GDM1 (cell line): ENCODE results near the gene EEFSEC.

ENCODE experiments used
- DNase-seq: peaks from one replicate; lab custom pipeline; 2025; lab: John Stamatoyannopoulos, UW

EEFSEC gene

GRCh38 chr3:128185630-128186447, 32.6 kb downstream of the EEFSEC start:
- DNase-seq: no peak

- no peak for DNase-seq
These were observed 34.2 kb downstream of the EEFSEC start for GRCh38 chr3:128187495-128187894.

DNA sequence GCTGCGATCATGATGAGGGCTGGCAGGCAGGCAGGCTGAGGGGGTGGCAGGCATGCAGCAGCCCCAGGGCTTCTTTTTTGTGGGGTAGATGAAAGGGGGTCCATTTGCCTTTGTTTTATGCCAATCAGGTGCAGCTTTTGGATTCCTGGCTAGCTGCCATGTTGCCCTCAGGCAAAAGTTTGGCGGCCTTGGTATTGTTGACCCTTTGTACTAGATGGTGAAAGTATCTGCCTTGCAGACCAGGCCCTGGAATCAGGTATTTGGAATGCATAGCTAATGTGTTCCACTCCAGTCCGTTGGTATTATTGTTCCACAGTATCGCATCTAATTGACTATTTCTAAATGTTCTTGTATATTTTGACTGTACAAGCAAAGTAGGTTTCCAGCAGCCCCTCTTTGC, 35.0 kb downstream of the EEFSEC start:
- DNase-seq: no peak

DNA sequence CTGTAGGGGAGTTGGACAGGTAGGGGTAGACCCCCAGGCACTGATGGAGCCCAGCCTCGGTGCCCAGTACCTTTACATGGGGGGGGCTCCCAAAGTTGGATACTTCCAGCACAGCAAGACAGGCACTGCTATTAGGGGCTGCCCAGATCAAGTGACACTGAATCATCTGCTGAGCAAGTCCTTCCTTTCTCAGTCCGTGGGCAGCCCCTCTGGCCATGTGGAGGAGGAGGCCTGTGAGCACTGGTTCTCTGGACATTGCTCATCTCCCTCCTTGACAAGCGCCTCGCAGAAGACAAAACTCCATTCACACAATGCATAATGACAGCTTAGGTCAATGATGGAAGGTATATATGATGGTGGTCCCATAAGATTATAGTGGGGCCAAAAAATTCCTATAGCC, 35.7 kb downstream of the EEFSEC start:
- DNase-seq: no peak

DNA sequence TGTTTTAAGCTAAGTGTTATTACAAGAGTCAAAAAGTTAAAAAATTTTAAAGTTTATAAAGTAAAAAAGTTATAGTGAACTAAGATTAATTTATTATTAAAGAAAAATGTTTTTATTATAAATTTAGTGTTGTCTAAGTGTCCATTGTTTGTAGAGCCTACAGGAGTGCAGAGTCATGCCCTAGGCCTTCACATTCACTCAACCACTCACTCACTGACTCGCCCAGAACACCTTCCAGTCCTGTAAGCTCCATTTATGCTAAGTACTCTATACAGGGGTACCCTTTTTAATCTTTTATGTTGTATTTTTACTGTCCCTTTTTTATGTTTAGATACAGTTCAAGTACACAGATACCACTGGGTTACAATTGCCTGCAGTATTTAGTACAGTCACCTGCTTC, 37.2 kb downstream of the EEFSEC start:
- no peak for DNase-seq

- DNase-seq: no peak
These were observed 38.9 kb downstream of the EEFSEC start for GRCh38 chr3:128192131-128192530.

DNA sequence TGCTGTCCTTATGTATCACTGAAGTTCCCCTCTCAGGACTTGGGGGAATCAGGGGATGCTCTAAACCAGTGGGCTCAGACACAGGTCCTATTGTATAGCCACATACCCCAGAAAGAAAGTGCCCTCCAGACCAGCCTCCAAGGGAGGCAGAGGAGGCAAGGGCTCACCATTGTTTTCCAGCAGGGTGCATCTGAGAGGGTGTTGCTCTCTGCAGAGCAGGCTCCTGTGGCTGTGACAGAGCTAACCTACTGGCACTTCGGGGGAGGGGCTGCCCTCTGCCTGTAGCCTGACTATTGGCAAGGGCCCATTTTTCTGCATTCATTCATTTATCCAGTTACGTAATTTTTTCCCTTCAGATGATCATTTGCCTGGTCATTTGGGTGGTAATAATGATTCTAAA, 39.9 kb downstream of the EEFSEC start:
- no peak for DNase-seq

- DNase-seq: no peak
These were observed 41.6 kb downstream of the EEFSEC start for GRCh38 chr3:128194843-128195242.

DNA sequence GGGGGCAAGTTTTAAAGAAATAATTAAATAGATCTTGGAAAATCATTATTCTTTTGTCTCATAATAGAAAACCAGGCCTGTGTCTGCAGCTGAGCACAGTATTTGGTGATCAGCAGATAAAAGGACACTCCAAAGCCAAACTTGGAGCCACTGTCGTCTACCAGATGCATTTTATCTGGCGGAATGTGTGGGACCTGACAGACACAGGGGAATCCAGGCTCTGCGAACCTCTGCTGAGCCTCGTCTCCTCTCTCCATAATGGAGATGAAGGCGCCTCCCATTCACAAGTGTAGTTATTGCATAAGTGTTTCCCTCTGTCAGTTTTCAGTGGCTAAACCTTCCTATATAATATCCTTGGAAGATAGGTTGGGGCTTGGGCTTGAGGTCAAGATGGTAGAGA, 42.1 kb downstream of the EEFSEC start:
- no peak for DNase-seq

- no peak for DNase-seq
These were observed 42.5 kb downstream of the EEFSEC start for GRCh38 chr3:128195802-128196201.

- no peak for DNase-seq
These were observed 43.4 kb downstream of the EEFSEC start for GRCh38 chr3:128196647-128197046.

- DNase-seq: no peak
These were observed 44.6 kb downstream of the EEFSEC start for GRCh38 chr3:128197855-128198254.

GRCh38 chr3:128198313-128198712, 45.0 kb downstream of the EEFSEC start:
- DNase-seq: no peak

GRCh38 chr3:128199110-128199509, 45.8 kb downstream of the EEFSEC start:
- no peak for DNase-seq

DNA sequence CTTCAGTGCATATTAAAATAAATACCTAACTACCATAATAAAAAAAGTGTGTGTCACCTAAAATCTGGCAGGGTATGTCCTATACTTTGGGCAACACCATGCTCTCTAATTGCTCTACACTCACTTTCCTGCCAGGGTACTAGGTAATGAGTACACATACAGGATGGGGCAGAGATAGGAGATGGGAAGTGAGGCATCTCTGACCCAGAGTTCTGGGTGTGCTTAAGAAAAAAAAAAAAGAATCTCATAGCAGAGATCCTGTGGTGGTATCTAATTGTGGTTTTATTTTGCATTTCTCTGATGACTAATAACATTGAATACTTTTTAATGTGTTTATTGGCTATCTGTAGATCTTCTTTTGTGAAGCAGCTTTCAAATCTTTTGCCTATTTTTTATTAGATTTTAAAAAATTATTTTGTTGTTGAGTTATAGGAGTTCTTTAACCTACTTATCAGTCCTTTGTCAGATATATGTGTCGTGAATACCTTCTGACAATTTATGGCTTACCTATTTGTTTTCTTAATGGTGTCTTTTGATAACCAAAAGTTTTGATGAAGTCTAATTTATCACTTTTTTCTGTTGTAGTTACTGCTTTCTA, 48.0 kb downstream of the EEFSEC start:
- no peak for DNase-seq

DNA sequence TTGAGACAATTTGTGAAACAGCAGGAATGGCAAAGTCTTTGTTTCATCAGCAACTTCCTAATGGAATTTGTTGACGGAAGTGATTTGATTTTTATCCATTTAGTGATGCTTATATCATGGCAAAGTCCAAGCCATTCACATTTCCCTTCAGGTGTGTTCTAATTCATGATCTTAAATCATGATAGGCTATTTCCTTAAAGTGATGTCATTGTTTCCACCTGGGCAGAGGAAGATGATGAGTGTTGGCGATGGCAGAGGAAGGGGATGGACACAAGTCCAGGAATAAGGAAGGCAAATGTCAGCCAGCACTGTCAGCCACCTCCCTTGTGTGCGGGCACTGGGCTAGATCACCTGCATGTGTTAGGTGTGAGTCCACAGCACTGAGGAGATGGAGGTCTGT, 49.9 kb downstream of the EEFSEC start:
- DNase-seq: no peak

- DNase-seq: no peak
These were observed 52.4 kb downstream of the EEFSEC start for GRCh38 chr3:128205558-128206145.

- no peak for DNase-seq
These were observed 54.7 kb downstream of the EEFSEC start for GRCh38 chr3:128207951-128208350.

DNA sequence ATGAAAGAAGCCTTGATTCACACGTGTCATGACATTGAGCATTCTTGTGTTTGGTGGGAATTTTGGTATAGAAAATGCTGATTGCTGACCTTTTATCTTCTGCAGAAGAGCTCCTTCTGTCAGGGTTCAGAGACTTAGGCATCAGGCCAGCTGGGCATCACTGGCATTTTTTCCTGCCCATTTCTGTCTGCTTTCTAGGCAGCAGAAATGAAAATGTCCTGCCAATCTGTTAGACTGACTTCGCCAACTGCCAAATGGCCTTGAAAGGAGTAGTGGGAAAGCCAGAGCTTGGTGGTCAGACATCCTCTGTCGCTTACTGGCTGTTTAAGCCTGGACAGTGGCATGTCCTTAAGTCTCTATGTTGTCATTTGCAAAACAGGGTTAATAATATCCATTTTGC, 57.4 kb downstream of the EEFSEC start:
- DNase-seq: no peak

DNA sequence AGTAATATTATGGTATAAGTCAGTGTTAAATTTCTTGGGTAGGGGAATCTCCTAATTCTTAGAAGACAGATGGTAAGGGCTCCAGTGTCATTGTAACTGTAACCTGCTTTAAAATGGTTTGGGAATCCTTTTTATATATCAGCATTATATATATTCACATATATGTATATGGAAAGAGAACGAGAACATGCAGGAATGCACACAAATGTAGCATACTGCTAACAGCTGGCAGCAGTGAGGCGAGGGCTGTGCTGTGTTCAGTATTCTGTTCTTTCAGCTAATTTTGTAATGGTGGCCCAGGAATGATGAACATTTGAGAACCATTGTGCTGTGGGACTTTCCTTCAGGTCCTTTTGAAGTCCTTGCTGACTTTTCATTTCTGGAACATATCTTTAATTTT, 60.8 kb downstream of the EEFSEC start:
- no peak for DNase-seq

DNA sequence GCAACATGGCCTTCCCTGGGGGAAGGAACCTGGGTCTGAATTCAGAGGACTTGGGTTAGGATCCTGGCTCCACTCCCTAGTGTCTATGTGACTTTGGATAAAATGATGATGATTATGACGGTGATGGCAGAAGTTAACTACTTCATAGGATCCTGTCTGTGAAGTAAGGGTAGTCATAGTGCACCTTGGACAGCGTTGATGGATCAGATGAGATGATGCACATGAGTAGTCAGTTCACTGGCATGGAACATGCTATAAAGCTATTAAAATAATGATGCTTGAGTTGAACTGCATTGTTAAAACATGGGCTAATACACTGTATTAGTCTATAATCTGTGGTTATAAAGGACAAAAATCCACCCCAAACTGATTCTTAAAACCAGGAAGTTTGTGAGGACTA, 62.0 kb downstream of the EEFSEC start:
- no peak for DNase-seq

DNA sequence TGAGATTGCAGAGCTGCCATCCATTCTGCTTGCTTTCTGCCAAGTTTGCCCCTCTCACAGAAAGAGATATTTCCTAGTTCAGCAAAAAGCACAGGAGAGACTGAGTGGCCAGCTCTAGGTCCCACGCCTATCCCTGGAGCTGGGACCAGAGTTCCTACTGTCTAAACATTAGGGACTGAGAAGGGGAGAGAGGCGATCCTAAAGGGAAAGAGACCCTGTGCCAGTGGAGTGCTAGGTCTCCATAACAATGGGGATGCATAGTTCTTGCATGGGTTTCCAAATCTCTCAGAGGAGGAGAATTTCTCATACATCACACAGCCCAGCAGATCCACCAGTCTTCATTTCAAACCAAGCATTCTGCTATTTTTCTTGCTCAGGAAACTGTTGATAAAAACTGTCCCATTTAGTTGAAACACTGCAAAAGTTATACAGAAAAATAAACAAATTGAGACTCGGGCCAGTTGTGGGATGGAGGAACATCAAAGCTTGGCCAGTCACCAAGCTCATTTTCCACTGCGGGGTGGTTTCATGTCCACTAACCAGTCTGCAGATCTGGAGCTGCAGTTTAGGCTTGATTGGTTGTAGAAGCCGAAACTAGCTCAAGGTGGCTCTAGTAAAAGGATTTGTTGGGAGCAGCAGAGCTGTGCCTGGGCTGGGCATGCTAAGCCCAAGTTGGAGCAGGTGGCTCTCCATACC, 62.7 kb downstream of the EEFSEC start:
- no peak for DNase-seq
